ENCODE measurements around the gene CKLF.

The CKLF gene

DNA sequence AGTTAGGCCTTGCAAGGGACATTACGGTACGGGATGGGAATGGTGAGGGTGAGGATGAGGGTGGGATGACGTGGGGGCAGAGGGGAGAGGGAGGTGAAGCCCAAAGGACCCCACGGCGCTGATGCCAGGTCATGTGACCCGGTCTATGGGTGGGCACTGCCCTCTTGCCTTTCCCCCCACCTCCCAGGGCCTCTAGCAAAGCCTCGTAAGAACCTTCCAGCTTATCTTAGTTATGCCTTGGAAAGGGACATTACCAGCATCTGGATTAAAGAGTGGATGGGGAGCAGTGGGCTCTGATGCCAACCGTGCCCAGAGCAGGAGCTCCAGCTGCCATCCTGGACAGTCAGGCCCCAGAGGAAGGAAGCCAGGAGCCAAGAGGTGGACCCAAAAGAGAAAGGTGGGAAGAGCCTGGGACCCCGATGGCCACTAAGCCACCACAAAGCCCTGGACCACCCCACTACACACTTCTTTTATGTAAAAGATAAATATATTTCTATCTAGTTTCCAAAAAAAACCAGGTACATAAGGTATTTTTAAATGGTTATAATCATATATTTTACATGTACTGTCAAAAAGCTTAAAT is 43.4 kb upstream of the CKLF start:
- H2AK5ac ChIP-seq (ENCODE audit: low read length), result no peak overlapping the region
- H4K5ac ChIP-seq (ENCODE audit: low read length), result no peak overlapping the region
- H2BK5ac ChIP-seq (ENCODE audit: low read length), result no peak overlapping the region
- H3K56ac ChIP-seq (ENCODE audit: low read length), result no peak overlapping the region
- no peak overlapping the region for H3K27ac ChIP-seq (ENCODE audit: low read depth, low read length)
- H3K4me3 ChIP-seq (ENCODE audit: low read length), result no peak overlapping the region
- no peaks in the 10 kb centered on the region for H3K79me2 ChIP-seq (ENCODE audit: control insufficient read depth, insufficient read depth, low read length)
- no peaks in the 10 kb centered on the region for H3K27me3 ChIP-seq (ENCODE audit: insufficient read depth, low read length, poor library complexity)
- no peaks in the 10 kb centered on the region for H3K79me1 ChIP-seq (ENCODE audit: low read length)
- no peak overlapping the region for H4K8ac ChIP-seq (ENCODE audit: low read depth, low read length)
- no peak overlapping the region for H3K23ac ChIP-seq (ENCODE audit: low read length)
- H3K4me2 ChIP-seq (ENCODE audit: low read length), result no peak overlapping the region
- no CpG with 5 or more reads among the region's 9 CpGs for WGBS (ENCODE audit: extremely low coverage, insufficient coverage, low lambda C conversion rate)
- H3K4me1 ChIP-seq (ENCODE audit: control insufficient read depth, low read depth, low read length), result peaks cover 2% of the 10 kb centered on the region
- no peak overlapping the region for H2BK120ac ChIP-seq (ENCODE audit: low read depth, low read length)
- no peak overlapping the region for H2BK15ac ChIP-seq (replicated peaks; ENCODE audit: low read depth)
- H3K36me3 ChIP-seq (ENCODE audit: control insufficient read depth, insufficient read depth, low read length), result no peaks in the 10 kb centered on the region
- no peak overlapping the region for H3K18ac ChIP-seq (ENCODE audit: low read length)
- no peak for DNase-seq
- no peak overlapping the region for H3K4ac ChIP-seq (ENCODE audit: low read depth, low read length)
- H3K9ac ChIP-seq (ENCODE audit: low read length), result no peak overlapping the region

DNA sequence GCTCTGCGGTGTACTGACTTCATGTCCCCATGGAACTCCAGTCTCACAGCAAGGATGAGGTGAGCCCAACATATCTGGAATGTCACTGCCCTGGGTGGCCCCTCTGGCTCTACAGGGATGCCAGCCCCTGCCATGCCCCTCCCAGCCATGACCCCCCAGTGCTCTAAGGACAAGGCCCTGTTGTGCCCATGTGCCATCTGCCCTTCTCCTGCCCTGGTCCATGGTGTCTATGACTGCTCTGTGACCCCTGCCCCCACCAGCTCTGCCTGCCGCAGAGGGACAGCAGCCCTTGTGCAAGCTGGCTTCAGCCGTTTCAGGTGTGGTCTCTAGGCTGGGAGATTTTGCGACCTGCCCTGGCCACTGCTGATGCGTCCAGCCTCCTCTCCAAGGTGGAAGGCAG is 42.8 kb upstream of the CKLF start:
- no CpG with 5 or more reads among the region's 5 CpGs for WGBS (ENCODE audit: extremely low coverage, insufficient coverage, low lambda C conversion rate)
- H3K18ac ChIP-seq (ENCODE audit: low read length), result no peak overlapping the region
- H3K4me2 ChIP-seq (ENCODE audit: low read length), result no peak overlapping the region
- H3K23ac ChIP-seq (ENCODE audit: low read length), result no peak overlapping the region
- no peak overlapping the region for H4K8ac ChIP-seq (ENCODE audit: low read depth, low read length)
- no peaks in the 10 kb centered on the region for H3K27me3 ChIP-seq (ENCODE audit: insufficient read depth, low read length, poor library complexity)
- H2BK5ac ChIP-seq (ENCODE audit: low read length), result no peak overlapping the region
- no peaks in the 10 kb centered on the region for H3K79me1 ChIP-seq (ENCODE audit: low read length)
- no peak overlapping the region for H3K56ac ChIP-seq (ENCODE audit: low read length)
- no peaks in the 10 kb centered on the region for H3K79me2 ChIP-seq (ENCODE audit: control insufficient read depth, insufficient read depth, low read length)
- H4K5ac ChIP-seq (ENCODE audit: low read length), result no peak overlapping the region
- DNase-seq, result no peak
- no peak overlapping the region for H2AK5ac ChIP-seq (ENCODE audit: low read length)
- H3K4me1 ChIP-seq (ENCODE audit: control insufficient read depth, low read depth, low read length), result peaks cover 2% of the 10 kb centered on the region
- no peak overlapping the region for H3K4me3 ChIP-seq (ENCODE audit: low read length)
- no peak overlapping the region for H2BK15ac ChIP-seq (replicated peaks; ENCODE audit: low read depth)
- no peak overlapping the region for H3K4ac ChIP-seq (ENCODE audit: low read depth, low read length)
- H2BK120ac ChIP-seq (ENCODE audit: low read depth, low read length), result no peak overlapping the region
- no peak overlapping the region for H3K9ac ChIP-seq (ENCODE audit: low read length)
- H3K36me3 ChIP-seq (ENCODE audit: control insufficient read depth, insufficient read depth, low read length), result no peaks in the 10 kb centered on the region
- no peak overlapping the region for H3K27ac ChIP-seq (ENCODE audit: low read depth, low read length)

DNA sequence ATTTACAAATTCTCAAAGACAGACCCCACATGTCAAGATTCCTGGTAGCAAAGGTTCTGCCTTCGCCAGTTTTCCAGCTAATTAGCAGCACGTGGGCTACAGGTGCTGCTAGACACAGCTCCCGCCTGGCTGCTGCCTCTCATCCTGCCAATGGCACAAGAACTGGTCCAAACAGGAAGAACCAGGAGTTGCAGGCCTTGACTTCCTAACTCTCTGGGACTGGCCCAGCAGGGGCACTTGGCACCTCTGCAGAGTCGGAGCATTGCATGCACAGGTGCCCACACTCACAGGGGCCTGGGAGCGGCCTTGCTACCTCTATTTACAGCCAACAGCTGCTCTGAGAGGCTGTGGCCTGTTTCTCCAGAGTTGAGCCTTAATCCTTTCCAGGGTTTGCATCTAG is 42.1 kb upstream of the CKLF start:
- peaks cover 2% of the 10 kb centered on the region for H3K4me1 ChIP-seq (ENCODE audit: control insufficient read depth, low read depth, low read length)
- no peaks in the 10 kb centered on the region for H3K79me1 ChIP-seq (ENCODE audit: low read length)
- no peak overlapping the region for H3K18ac ChIP-seq (ENCODE audit: low read length)
- no peaks in the 10 kb centered on the region for H3K79me2 ChIP-seq (ENCODE audit: control insufficient read depth, insufficient read depth, low read length)
- WGBS (ENCODE audit: extremely low coverage, insufficient coverage, low lambda C conversion rate), result no CpG with 5 or more reads among the region's 5 CpGs
- no peak overlapping the region for H3K4me2 ChIP-seq (ENCODE audit: low read length)
- no peak overlapping the region for H3K4ac ChIP-seq (ENCODE audit: low read depth, low read length)
- H3K27me3 ChIP-seq (ENCODE audit: insufficient read depth, low read length, poor library complexity), result no peaks in the 10 kb centered on the region
- H3K9ac ChIP-seq (ENCODE audit: low read length), result no peak overlapping the region
- H2AK5ac ChIP-seq (ENCODE audit: low read length), result no peak overlapping the region
- H2BK120ac ChIP-seq (ENCODE audit: low read depth, low read length), result no peak overlapping the region
- no peak overlapping the region for H3K23ac ChIP-seq (ENCODE audit: low read length)
- no peaks in the 10 kb centered on the region for H3K36me3 ChIP-seq (ENCODE audit: control insufficient read depth, insufficient read depth, low read length)
- no peak overlapping the region for H4K5ac ChIP-seq (ENCODE audit: low read length)
- no peak overlapping the region for H4K8ac ChIP-seq (ENCODE audit: low read depth, low read length)
- H2BK15ac ChIP-seq (replicated peaks; ENCODE audit: low read depth), result no peak overlapping the region
- H3K56ac ChIP-seq (ENCODE audit: low read length), result no peak overlapping the region
- DNase-seq, result no peak
- no peak overlapping the region for H2BK5ac ChIP-seq (ENCODE audit: low read length)
- H3K4me3 ChIP-seq (ENCODE audit: low read length), result no peak overlapping the region
- H3K27ac ChIP-seq (ENCODE audit: low read depth, low read length), result no peak overlapping the region

DNA sequence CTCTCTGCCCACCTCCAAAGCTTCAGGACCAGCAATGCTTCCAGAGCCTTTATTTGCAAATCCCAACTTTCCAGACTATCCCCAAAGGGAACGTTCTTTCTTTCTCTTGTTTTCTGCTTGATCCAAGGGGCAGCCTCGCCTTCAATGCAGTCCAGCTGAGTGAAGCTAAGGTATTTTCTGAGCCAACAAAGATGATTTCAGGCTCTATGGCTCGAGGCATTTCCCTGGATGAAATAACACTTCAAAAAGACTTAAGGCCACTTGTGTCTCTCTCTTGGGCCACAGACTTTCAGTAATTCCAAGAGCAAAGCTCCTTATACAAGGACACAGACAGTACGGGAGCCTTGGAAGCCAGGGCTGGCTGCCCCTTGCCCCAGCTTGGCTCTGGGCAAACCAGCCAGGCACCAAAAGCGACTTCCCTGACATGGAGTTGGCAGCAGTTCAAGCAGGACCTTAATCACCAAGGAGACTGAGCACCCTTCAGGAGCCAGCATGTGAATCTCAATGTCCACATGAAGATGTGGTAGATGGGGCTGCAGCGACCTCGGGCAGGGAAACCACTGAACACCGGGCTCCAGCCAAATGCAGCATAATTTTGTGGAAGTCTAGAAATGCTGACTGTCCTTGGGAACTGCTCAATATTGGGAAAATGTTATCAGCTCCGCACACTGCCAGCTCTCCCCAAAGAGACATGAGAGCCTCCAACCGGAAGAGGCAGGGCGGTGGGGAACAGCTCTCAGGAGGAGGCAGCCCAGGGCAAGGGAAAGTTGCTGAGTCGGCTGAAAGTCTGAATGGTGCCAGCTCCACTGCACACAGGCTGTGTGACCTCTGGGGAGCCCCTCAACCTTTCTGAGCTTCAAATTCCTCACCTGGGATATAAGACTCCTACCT is 41.4 kb upstream of the CKLF start:
- Histone ChIP-seq H3K4me3 (ENCODE audit: low read length) (no peak overlapping the region), H3K27ac (ENCODE audit: low read depth, low read length) (no peak overlapping the region), H3K4ac (ENCODE audit: low read depth, low read length) (no peak overlapping the region), H3K4me1 (ENCODE audit: control insufficient read depth, low read depth, low read length) (peaks cover 2% of the 10 kb centered on the region), H2BK120ac (ENCODE audit: low read depth, low read length) (no peak overlapping the region), H3K4me2 (ENCODE audit: low read length) (no peak overlapping the region), H3K79me1 (ENCODE audit: low read length) (no peaks in the 10 kb centered on the region), H3K36me3 (ENCODE audit: control insufficient read depth, insufficient read depth, low read length) (no peaks in the 10 kb centered on the region), H3K9ac (ENCODE audit: low read length) (no peak overlapping the region), H4K5ac (ENCODE audit: low read length) (no peak overlapping the region), H2BK15ac (replicated peaks; ENCODE audit: low read depth) (no peak overlapping the region), H4K8ac (ENCODE audit: low read depth, low read length) (no peak overlapping the region), H2BK5ac (ENCODE audit: low read length) (no peak overlapping the region), H3K23ac (ENCODE audit: low read length) (no peak overlapping the region), H3K27me3 (ENCODE audit: insufficient read depth, low read length, poor library complexity) (no peaks in the 10 kb centered on the region), H3K56ac (ENCODE audit: low read length) (no peak overlapping the region), H3K79me2 (ENCODE audit: control insufficient read depth, insufficient read depth, low read length) (no peaks in the 10 kb centered on the region), H3K18ac (ENCODE audit: low read length) (no peak overlapping the region), H2AK5ac (ENCODE audit: low read length) (no peak overlapping the region)
- no CpG with 5 or more reads among the region's 12 CpGs for WGBS (ENCODE audit: extremely low coverage, insufficient coverage, low lambda C conversion rate)
- no peak for DNase-seq

DNA sequence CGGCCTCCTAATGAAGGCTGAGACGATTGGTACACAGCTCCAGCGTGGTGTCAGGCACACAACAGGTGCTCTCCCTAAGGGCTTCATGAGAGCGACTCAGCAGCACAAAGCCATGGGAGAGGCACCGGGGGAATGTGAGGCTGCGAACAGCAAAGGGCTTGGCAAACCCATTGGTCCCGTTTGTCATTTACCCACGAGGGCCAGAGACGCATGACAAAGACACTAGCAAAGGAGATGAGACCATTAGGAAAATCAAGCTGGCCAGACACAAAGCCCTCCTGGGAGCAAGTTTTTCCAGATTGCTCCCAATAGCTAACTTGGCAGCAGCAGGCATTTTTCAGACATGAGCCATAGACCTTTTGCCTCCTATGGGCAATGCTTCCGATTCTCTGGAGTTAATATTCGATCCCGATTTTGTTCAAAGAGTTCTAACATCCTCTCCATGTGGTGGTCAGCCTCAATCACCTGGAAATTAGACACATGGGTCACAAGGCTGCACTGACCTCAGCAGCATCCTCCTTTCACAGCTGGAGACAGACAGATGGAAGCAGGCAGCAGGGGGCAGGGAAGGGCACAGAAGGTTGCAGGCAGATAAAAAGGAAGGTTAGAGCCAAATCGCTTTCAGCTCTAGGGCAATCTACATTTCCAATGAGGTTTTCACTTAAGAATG is 40.6 kb upstream of the CKLF start:
- DNase-seq, result peak; percentile 92

More for the DNA sequence above, 40.6 kb upstream of the CKLF start:
- no peak overlapping the region for H2BK5ac ChIP-seq (ENCODE audit: low read length)
- no peaks in the 10 kb centered on the region for H3K36me3 ChIP-seq (ENCODE audit: control insufficient read depth, insufficient read depth, low read length)
- H3K79me1 ChIP-seq (ENCODE audit: low read length), result no peaks in the 10 kb centered on the region
- H3K27me3 ChIP-seq (ENCODE audit: insufficient read depth, low read length, poor library complexity), result no peaks in the 10 kb centered on the region
- H3K4ac ChIP-seq (ENCODE audit: low read depth, low read length), result no peak overlapping the region
- no peak overlapping the region for H3K4me3 ChIP-seq (ENCODE audit: low read length)
- no peak overlapping the region for H3K23ac ChIP-seq (ENCODE audit: low read length)
- H2BK15ac ChIP-seq (replicated peaks; ENCODE audit: low read depth), result no peak overlapping the region
- H2AK5ac ChIP-seq (ENCODE audit: low read length), result no peak overlapping the region
- H2BK120ac ChIP-seq (ENCODE audit: low read depth, low read length), result no peak overlapping the region
- no CpG with 5 or more reads among the region's 13 CpGs for WGBS (ENCODE audit: extremely low coverage, insufficient coverage, low lambda C conversion rate)
- H3K18ac ChIP-seq (ENCODE audit: low read length), result no peak overlapping the region
- no peaks in the 10 kb centered on the region for H3K79me2 ChIP-seq (ENCODE audit: control insufficient read depth, insufficient read depth, low read length)
- H3K4me1 ChIP-seq (ENCODE audit: control insufficient read depth, low read depth, low read length), result peaks cover 2% of the 10 kb centered on the region
- no peak overlapping the region for H4K8ac ChIP-seq (ENCODE audit: low read depth, low read length)
- H3K27ac ChIP-seq (ENCODE audit: low read depth, low read length), result no peak overlapping the region
- no peak overlapping the region for H4K5ac ChIP-seq (ENCODE audit: low read length)
- H3K56ac ChIP-seq (ENCODE audit: low read length), result no peak overlapping the region
- no peak overlapping the region for H3K4me2 ChIP-seq (ENCODE audit: low read length)
- no peak overlapping the region for H3K9ac ChIP-seq (ENCODE audit: low read length)

Data from mesendoderm (in vitro differentiated cells).